Lower leg skin (tissue), 3 donors: Measurements from ENCODE around the gene MAEA.
"Not testable (repeated sequence)": the region's sequence is repeated elsewhere in the genome, so short reads cannot be mapped to it uniquely, and the experiment has no call there.

Experiments
- POLR2A ChIP-seq, 2 donors: fragments of 450-650 bp; IDR thresholded peaks; one replicate each; pipeline ENCODE4 v1.6.1; 2016 to 2017; ENCODE audit warnings: antibody characterized with exemption in 2 of 2, mild to moderate bottlenecking in 1 of 2, moderate library complexity in 1 of 2
- TF ChIP-seq, protein P1 (sequence below), 3 donors: fragments of 450-650 bp; IDR thresholded peaks; one replicate each; pipeline ENCODE4 v1.5.1; 2016; ENCODE audit warnings: antibody characterized with exemption in 3 of 3, mild to moderate bottlenecking in 3 of 3, moderate library complexity in 2 of 3

DNA sequence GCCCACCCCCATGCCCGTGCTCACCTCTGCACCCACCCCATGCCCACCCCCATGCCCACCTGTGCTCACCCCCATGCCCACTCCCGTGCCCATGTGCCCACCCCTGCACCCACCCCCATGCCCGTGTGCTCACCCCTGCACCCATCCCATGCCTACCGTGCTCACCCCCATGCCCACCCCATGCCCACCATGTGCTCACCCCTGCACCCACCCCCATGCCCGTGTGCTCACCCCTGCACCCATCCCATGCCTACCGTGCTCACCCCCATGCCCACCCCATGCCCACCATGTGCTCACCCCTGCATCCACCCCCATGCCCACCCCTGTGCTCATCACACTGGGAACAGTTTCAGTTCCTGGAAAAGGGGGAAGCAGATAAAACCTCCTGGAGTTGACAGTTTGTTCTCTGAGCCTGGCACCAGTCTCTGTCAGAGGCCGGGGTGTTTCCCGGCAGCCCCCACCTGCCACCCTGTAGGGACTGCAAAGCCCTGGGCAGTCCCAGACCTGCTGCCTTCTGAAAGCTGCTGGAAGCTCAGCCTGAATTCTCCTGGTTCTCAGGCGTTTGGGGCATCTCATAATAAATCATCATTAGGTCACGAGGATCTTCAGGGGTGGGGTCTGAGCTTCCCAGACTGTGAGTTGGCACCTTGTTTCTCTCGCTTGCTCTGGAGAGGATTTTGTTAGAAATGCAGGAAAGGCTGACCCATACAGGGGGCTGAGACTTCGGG is 44.3 kb downstream of the MAEA start:
- not testable (repeated sequence) for TF ChIP-seq POLR2A (IDR thresholded peaks at IDR 0.05)
- TF ChIP-seq, protein P1, sequence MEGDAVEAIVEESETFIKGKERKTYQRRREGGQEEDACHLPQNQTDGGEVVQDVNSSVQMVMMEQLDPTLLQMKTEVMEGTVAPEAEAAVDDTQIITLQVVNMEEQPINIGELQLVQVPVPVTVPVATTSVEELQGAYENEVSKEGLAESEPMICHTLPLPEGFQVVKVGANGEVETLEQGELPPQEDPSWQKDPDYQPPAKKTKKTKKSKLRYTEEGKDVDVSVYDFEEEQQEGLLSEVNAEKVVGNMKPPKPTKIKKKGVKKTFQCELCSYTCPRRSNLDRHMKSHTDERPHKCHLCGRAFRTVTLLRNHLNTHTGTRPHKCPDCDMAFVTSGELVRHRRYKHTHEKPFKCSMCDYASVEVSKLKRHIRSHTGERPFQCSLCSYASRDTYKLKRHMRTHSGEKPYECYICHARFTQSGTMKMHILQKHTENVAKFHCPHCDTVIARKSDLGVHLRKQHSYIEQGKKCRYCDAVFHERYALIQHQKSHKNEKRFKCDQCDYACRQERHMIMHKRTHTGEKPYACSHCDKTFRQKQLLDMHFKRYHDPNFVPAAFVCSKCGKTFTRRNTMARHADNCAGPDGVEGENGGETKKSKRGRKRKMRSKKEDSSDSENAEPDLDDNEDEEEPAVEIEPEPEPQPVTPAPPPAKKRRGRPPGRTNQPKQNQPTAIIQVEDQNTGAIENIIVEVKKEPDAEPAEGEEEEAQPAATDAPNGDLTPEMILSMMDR (IDR thresholded peaks at IDR 0.05): not testable (repeated sequence)
